Inflammatory macrophage treated with lipopolysaccharide for 4 hours (primary cell): ENCODE results near the gene CCDC85B.

Experiments
- DNase-seq: peaks from one replicate; pipeline ENCODE4 v3.0.0-alpha.2; 2020

The CCDC85B gene

GRCh38 chr11:65857853-65858680 lies 32.4 kb upstream of the CCDC85B start, which contains the start of gene CFL1:
Gene CFL1 (minus strand): TSS chr11:65858180. CDS start chr11:65858099, 81 bp downstream.
- peak; percentile 99 for DNase-seq

GRCh38 chr11:65858681-65859087 lies 31.8 kb upstream of the CCDC85B start:
- no peak for DNase-seq

- peak; percentile 98 for DNase-seq
Measured at GRCh38 chr11:65859095-65859811, 31.2 kb upstream of the CCDC85B start.

GRCh38 chr11:65859812-65860277 lies 30.6 kb upstream of the CCDC85B start:
- no peak for DNase-seq

- peak; percentile 88 for DNase-seq
Measured at GRCh38 chr11:65860278-65861164, 30.0 kb upstream of the CCDC85B start, which contains the start of gene MUS81. Gene MUS81 (plus strand): TSS chr11:65860433. CDS start chr11:65860754, 321 bp downstream.

GRCh38 chr11:65861165-65861505 lies 29.3 kb upstream of the CCDC85B start:
- no peak for DNase-seq

GRCh38 chr11:65861533-65862183 lies 28.8 kb upstream of the CCDC85B start:
- no peak for DNase-seq

GRCh38 chr11:65862191-65862735 lies 28.2 kb upstream of the CCDC85B start:
- no peak for DNase-seq

- DNase-seq: no peak
Measured at GRCh38 chr11:65862941-65863888, 27.3 kb upstream of the CCDC85B start.

- DNase-seq: no peak
Measured at GRCh38 chr11:65863889-65864705, 26.4 kb upstream of the CCDC85B start.

- no peak for DNase-seq
Measured at GRCh38 chr11:65864706-65865471, 25.6 kb upstream of the CCDC85B start.

- no peak for DNase-seq
Measured at GRCh38 chr11:65865550-65866172, 24.8 kb upstream of the CCDC85B start.

- DNase-seq: no peak
Measured at GRCh38 chr11:65866509-65867283, 23.8 kb upstream of the CCDC85B start.

GRCh38 chr11:65867284-65868071 lies 23.0 kb upstream of the CCDC85B start:
- DNase-seq: no peak

- no peak for DNase-seq
Measured at GRCh38 chr11:65868076-65868667, 22.3 kb upstream of the CCDC85B start.

GRCh38 chr11:65868907-65869306 lies 21.6 kb upstream of the CCDC85B start:
- no peak for DNase-seq
